Inferior parietal cortex (tissue), 1 donor: ENCODE measurements around the gene OPCML.

Source experiments
- DNase-seq: peaks from one replicate; pipeline ENCODE4 v3.0.0-alpha.2; 2016; ENCODE audit errors: extremely low spot score

The OPCML gene

DNA sequence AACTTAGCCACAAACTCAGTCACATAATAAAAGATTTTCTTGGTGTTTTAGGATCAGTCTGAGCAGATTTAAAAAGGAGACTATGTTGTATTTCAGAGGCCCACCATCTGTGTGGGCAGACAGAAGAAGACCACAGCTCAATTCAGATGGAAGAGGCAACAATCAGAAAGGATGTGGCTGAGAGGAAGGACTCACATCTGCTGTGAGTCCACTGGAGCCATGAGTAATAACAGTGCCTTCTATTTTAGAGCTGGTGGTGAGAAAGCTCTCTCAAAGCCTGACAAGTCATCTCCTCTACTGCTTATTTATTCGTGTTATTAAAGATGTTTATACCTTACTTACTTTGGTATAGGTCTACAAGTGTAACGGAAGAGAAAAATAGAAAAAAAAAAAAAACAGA lies 357.2 kb downstream of the OPCML start:
- no peak for DNase-seq

DNA sequence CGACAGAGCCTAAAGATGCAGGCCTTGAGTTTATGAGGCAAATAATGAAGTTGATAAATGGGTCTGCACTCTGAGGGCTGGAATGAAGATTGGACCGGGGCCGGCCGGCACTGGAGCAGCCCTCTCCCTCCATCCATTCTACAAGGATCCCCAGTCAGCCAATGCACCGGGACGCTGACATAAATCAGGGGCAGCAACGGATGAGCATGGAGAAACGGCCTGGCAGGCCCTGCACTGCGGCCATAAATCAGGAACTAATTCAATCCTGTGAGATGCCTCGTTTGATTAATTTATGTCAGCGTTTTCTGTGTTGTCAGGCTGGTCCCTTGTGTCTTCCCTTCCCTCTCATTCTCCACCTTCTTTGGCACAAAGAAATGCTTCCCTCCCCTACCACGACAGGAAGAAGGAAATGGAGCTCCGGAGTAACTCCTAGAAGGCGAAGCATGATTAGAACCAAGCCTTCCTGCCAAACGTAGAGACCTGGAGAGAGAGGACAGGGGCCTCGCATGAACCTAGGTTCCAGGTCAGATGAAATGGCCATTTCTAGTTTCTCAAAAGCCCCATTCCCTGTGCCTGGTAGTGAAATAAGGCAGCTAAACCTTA lies 358.4 kb downstream of the OPCML start:
- no peak for DNase-seq

DNA sequence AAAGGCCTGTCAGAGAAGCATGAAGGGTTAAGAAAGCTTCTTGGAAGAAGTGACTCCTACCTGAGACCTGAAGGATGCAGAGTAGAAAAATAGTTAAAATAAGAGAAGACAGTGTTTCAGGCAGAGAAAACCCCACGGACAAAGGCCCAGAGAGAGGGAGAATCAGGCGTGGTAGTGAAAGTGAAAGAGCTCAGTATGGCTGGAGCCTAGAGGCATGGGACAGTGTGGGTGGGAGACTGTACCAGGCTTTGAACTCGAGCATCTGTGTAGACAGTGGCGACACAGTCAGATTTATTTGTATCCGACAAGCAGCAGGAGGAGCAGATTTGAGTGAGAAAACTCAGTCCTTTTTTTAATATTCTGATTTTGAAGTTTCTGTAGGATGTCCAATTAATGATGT lies 360.0 kb downstream of the OPCML start:
- no peak for DNase-seq

DNA sequence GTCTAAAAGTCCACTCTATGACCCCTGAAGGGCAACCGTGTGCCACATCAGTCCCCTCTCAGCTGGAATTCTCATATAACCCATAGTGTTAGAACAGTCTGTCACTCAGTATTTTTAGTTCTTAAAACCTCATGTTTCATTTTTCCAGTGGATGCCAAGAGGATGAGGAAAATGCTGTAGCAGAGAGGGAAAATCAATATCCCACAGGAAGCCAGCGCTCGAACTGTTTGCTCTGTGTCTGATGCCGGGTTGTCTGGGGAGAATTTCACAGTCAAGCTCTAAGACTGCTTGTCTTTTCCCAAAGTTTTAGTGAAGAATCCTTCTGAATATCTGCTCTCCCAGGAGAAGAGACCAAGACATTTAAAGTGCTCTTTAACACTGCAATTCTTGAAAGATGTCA lies 360.9 kb downstream of the OPCML start:
- no peak for DNase-seq

DNA sequence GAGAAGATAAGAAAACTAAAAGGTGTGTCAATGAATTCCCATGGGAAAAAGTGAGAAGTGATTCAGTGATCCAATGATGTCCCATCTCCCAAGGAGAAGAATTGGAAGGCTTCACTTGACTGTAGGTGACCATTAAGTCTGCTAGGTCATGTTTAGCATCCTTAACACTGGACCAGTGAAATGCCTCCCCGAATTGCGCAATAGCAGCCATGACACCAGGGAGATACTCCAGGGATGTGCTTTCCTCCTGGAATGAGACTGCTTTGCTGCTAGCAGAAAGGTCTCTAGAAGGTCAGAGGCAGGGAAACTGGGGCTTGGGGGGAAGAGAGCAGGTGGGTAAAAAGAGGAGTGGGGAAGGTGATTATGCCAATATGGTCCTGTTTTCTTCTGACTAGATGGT lies 364.3 kb downstream of the OPCML start:
- no peak for DNase-seq

DNA sequence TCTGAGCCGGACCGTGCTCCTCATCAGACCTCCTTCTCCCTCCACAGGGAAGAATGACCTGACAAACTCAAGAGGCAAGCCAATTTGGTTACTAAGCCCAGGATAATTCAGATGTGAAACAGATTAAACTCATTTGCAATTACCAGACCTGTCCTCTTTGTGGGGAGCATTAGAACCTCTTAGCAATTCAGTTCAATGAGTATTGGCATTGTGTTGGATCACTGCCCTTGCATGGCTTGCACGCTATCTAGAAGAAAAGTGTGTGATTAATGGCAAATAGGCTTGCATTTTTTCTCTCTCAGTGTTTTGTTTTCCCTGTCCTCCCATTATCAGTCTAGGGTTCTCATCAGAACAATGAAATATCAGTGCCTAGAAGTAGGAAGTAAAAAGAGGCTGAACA lies 365.6 kb downstream of the OPCML start:
- no peak for DNase-seq

DNA sequence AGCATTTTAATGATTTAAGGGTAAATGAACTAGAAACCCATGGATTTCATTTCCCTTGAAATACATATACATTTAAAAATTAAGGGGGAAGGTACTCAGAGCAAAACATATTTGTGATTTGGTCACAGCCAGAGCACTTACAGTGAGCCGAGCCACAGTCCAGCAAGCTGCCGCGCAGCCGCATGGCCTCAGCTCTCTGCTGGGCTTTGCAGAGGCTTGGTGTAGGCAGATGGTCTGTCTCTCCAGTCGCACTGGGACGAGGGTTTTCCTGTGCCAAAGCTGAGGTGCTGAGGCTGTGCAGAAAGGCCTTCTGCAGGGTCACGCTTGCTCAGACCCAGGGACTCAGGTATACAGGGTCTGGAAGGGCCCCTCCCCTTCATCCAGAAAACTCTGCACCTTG lies 367.3 kb downstream of the OPCML start:
- no peak for DNase-seq

DNA sequence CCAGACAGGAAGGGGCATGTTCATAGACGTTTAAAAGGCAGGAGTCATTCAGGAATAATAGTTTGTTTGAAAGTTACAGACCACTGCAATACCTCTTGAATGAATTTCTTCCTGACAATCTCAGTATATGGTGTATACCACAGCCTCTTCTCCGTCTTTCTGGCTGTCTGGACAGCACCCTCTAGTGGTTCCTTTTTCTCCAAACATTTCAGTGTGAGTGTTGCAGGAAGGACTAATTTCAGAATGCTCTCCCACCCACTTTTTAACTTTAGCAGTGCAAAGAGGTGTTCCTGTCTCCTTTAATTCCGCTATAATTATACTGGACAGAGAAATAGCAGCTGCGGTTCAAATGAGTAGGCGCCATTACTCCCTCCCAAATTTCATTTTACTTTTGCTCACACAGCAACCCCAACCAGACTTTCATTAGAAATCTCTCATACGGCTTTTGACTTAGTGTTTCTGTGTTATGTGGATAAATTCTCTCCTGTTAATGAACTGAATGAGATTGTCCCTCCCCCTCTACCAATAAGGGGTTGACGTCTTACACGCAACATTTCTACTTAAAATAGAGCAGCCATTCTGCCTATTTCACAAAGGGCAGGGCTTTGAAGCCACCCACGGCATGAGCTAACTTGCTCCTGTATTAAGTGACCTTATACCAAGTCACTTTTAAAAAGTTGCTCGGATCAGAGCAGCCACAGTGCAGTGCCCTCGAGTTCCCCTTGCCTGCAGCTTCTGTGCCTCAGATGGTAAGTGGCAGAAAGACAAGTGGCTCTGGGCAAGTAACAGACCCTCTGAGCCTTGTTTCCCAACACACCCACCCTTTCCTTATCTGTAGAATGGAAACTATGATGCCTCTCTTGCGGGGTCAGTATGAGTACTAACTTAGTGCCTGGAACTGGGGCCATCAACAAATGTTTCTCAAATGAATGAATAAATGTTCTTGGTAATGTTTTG lies 368.6 kb downstream of the OPCML start:
- peak; percentile 88 for DNase-seq

DNA sequence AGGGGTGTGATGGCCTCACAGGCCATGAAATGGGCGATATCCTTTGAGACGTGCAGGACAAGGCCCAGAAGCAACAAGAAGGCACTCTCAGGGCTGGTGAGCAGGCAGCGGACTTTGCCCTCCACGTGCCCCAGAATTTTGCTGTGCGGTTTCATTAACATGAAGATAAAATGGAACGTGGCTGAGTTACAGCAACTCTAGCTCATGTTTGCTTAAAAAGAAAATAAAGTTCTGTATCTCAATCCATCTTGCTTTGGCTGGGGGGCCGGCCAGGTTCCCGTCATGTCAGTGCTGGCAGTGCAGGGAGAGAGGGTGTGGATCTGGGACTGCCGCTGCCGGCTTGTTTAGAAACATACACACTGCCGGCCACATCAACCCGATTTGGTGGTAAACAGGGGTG lies 370.1 kb downstream of the OPCML start:
- DNase-seq: no peak

DNA sequence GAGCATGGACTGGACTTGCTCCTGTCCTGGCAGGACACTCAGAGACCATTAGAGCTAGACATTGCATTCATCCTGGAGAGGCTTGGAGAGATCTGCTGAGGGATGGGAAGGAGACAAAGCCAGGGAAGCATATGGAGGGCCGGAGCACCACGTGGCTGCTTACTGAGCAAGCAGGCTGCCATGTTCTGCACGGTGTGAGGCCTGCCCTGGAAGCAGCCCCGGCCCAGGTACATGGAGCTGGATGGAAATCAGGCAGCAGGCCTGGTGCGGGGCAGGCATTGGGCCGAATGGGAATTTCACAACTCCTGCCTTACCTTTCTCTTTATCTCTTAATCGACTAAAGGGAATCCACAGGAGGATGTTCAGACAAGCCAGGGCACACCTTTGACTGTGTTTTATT lies 371.5 kb downstream of the OPCML start:
- no peak for DNase-seq

DNA sequence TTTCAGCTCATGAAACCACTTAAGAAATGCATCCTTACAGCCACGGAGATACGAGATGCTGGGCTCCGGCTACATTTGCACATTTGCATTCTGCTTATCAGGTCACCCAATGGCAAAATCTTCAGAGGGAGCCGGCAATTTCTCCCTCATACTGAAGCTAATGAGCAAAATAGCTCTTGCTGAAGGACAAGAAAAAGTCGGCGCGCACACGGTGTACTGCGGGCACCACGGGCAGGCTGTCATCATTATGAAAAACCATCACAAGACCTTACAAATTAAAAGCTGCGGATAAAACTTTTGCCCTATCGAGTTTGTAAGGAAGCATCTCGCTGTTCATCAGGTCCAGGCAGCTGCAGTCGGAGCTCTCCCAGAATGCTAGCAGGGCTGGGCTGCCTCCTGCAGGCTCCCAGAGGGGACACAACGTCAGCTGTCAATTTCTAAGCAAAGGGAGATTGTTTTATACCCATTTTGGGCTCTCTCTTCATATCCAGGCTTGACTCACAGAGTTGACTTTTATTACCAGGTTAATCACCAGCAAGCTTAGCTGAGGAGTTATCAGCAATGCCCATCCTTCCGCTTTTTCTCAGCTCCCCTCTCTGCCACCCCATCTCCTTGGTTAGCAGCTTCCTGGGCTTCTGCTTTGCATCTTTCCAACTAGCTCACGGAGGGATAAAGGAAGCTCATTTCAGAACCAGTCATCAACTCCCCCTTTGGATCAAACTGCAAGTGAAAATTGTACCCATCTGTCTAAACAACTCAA lies 375.1 kb downstream of the OPCML start:
- no peak for DNase-seq

DNA sequence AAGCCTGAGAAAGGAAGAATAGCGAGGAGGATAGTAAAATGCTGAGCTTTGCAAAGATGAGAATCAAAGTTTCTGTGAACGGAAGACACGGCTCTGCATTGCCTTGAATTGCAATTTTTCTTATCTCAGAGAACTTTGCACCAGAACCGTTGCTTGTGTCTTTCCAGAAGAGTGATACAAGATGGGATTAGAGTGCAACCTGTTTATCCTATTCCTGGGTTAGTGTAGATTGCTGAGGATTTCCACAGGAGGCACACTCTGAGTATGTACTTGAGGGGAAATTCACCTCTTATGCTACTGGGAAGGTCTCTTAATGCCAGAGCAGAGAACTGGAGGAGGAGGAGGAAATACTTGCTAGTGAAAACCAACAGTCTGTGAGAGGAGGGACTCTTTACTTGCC lies 377.5 kb downstream of the OPCML start:
- no peak for DNase-seq

DNA sequence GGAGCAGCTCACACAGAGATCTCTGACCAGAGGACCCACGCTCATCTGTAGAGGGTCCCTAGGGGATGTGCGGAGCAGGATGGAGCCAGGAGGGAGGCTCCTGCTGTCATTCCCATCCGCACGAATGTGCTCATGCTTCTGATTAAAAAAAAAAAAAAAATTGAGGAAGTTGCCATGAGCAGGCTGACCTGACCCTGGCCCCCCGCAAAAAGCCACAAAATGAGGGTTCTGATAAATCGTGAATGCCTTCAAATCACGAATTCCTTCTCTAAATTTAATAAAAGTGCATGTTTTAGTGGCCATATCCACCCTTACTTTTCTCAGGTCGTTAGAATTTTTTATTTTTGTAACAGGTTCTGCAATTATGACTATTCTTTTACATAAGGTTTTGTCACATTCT lies 378.2 kb downstream of the OPCML start:
- no peak for DNase-seq

DNA sequence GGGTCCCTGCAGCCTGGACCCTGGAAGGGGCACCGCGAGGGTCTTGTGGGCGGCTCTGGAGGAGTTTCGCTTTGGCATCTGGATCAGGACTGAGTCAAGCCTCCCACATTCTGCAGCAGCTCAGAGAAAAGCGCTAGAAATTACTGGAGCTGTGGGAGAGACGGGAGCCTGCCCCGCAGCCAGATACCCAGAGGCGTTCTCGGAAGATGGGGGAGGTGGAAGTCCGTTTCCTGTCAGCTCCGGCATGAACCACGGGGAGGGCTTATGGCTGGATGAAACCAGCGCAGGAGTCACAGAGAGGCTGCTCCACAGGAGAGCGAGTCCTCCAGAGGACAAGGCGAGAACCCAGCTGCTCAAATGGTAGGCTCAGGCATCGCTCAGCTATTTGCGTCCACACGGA lies 379.3 kb downstream of the OPCML start:
- DNase-seq: no peak

DNA sequence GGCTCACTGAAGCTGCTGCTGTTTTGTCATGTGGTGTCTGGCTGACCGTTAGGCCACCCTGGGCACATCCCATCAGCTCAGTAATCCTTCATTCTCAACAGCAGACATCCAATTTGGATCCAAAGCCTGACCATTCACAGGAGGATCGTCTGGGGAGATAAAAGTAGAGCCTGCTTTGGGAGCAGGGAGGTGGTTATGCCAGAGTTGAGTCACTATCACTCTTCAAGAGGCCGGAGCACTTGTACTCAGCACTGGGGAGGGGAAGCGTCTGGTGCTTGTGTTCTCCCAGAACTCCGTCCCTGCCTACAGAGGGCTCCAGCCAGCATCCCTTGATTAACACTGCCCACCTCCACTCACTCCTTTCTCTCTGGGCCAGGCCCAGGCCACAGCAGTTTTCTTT lies 382.6 kb downstream of the OPCML start:
- no peak for DNase-seq

DNA sequence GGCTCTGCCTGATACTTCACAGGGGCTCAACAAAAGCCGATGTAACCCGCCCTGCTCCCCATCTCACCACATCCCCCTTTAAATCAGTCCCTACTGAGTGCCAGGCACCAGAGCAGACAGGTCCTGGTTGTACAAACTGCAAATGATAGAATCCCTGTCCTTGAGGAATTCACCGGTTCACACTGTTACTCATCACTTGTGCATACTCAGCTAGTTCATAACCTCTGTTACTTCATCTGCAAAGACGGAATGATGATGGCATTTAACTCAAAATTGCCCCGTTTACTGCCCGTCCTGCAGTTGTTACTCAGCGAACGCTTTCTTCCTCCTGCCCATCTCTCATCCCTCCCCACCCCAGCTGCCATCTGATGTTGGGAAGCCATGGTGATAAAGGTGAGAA lies 384.7 kb downstream of the OPCML start:
- DNase-seq: no peak

DNA sequence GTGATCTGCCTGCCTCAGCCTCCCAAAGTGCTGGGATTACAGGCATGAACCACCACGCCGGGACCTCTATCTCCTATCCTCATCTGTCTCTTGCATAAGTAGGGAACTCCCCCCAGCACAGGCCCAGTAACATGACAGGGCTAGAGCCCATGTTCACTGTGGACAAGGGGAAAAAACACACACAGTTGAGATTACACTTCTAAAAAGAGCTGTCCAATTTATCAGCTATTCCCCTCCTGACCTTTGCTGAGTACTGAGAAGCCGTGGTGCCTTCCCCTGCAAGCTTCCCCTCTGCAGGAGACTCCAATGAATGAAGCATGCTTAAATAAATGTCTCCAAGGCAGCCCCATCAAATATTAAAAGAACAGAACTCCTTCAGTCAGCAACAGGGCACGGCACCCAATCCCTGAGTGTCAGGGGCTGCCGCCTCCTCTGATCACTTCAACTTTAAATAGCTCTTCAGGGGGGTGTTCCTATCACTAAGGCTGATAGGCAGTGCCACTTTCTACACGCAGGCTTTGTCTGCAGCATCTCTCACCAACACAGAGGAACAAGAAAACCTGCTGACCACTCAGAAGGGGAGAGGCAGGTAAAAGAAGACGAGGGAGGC lies 385.5 kb downstream of the OPCML start:
- no peak for DNase-seq

DNA sequence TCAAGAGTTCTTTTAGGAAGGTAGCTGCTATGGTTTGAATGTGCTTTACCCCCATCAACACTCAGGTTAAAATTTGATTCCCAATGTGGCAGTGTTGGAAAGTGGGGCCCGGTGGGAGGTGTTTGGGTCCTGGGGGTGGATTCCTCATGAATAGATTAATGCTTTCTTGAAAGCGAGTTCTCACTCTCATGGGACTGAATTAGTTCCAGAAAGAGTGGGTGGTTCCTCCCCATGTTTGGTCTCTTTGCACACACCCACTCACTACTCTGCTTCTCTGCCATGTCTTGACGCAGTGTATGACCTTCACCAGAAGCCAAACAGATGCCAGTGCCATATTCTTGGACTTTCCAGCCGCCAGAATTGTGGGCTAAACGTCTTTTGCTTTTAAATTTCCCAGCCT lies 394.4 kb downstream of the OPCML start:
- no peak for DNase-seq

DNA sequence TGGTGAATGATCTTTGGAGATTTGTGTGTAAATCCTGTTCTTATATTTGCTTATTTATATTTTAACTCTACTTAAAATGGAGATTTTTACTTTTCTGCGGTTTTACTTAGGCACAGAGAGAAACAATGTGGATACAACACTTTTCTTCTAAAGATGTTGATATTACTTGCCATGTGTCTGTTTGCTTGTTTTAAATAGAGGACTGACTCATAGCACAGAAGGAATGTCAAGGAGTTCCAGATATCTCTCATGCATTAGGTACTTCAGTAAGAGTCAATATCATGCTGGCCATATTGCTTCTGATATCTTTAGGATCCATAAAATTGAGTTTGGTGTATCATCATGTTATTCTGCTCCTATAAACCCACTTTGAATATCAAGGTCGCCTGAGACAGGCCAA lies 395.0 kb downstream of the OPCML start:
- DNase-seq: no peak

DNA sequence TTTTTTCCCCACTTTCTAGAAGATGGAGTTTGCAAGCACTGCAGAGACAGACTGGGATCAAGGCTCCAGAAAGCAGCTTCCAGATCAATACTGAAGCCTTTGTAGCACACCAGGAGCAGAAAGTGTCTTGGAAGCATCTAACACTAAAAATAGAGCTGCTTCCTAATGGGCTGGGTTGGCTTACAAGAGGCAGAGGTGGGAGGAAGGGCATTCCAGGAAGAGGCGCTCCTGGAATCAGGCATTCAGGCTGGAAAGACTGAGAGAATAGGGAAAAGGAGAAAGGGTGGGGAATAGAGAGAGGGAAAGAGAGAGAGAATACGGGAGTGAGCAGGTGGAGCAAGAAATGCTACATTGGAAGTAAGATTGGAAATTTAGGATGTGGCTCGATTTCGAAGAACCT lies 395.9 kb downstream of the OPCML start:
- DNase-seq: no peak

DNA sequence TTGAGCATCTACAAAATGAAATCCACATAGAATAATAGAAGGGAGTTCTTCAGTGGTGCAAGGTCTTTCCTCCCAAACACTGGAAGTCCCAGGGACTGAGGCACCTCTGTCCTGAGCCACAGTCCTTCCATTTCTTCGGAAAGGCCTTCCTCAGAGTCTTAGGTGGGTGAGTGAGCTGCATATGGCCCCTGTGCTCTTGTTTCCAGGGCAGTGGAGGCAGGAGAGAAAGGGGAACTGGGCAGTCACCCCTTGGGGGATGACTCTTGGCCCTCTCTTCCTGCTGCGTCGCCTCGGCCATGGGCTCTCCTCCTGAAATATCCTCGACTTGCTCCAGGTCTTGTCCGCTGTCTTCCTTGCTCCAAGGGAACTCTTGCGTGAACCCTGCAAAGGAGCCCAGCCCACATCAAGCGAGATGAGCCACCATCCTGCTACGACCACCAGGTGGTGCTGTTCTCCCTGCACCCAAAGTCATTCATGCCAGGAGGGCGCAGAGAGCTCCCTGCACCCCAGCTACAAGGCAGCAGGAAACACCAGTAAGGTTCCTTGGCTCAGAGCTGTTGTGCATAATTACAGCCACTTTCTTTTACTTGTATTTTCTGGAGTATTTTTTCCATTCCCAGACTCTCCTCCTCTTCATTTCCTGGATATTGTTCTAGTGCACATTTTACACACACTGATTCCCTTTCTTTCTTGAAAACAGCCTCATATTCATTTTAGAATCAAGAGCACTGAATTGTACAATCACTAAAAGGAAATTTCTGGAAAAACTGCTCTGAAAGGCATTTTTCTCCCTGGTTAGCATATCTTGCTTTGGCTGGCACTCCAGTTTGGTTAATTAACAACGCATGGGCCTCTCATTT lies 397.8 kb downstream of the OPCML start:
- DNase-seq: peak; percentile 67
